GM10266 (cell line): ENCODE measurements around the gene CST9.

Experiments
- DNase-seq: peaks from one replicate; pipeline ENCODE4 v3.0.0; 2012; ENCODE audit errors: extremely low spot score
- CTCF ChIP-seq: IDR thresholded peaks from 2 replicates; pipeline ENCODE4 v1.5.1; 2012; ENCODE audit warnings: mild to moderate bottlenecking, low read depth; ENCODE audit not compliant: control insufficient read depth, insufficient read depth; ENCODE audit errors: missing control alignments

Gene CST9

GRCh38 chr20:23649830-23650417, 44.2 kb upstream of the CST9 start:
- DNase-seq: no peak
- TF ChIP-seq CTCF: no peak

- TF ChIP-seq CTCF: no peak
- no peak for DNase-seq
Measured at GRCh38 chr20:23649242-23649641, 43.5 kb upstream of the CST9 start.

- TF ChIP-seq CTCF: no peak
- no peak for DNase-seq
Measured at GRCh38 chr20:23647346-23647745, 41.6 kb upstream of the CST9 start.

- no peak for TF ChIP-seq CTCF
- DNase-seq: no peak
Measured at GRCh38 chr20:23646106-23646873, 40.6 kb upstream of the CST9 start.

GRCh38 chr20:23645575-23645974, 39.9 kb upstream of the CST9 start:
- no peak for TF ChIP-seq CTCF
- no peak for DNase-seq

- TF ChIP-seq CTCF: no peak
- no peak for DNase-seq
Measured at GRCh38 chr20:23644164-23644563, 38.4 kb upstream of the CST9 start.

GRCh38 chr20:23643659-23644058, 37.9 kb upstream of the CST9 start:
- no peak for DNase-seq
- TF ChIP-seq CTCF: no peak
